ENCODE results near the gene PRKAB2.

DNA sequence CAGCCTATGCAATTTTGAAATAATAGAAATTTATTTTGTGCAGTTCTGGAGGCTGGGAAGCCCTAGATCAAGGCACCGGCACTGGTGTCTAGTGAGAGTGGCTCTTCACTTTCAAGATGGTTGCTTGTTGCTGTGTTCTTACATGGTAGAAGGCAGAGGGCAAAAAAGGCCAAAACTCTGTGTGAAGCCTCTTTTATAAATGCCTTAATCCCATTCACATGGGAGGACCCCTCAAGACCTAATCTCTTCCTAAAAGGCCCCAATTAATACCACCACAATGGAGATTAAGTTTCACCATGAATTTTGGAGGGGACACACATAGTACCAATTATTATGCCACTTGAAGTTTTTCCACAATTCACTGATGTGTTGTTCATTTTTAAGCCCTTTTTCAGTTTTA lies 21.0 kb downstream of the PRKAB2 start:
- TF ChIP-seq, protein P1, sequence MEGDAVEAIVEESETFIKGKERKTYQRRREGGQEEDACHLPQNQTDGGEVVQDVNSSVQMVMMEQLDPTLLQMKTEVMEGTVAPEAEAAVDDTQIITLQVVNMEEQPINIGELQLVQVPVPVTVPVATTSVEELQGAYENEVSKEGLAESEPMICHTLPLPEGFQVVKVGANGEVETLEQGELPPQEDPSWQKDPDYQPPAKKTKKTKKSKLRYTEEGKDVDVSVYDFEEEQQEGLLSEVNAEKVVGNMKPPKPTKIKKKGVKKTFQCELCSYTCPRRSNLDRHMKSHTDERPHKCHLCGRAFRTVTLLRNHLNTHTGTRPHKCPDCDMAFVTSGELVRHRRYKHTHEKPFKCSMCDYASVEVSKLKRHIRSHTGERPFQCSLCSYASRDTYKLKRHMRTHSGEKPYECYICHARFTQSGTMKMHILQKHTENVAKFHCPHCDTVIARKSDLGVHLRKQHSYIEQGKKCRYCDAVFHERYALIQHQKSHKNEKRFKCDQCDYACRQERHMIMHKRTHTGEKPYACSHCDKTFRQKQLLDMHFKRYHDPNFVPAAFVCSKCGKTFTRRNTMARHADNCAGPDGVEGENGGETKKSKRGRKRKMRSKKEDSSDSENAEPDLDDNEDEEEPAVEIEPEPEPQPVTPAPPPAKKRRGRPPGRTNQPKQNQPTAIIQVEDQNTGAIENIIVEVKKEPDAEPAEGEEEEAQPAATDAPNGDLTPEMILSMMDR (IDR thresholded peaks at IDR 0.05), result no peak
- TF ChIP-seq POLR2A (IDR thresholded peaks at IDR 0.05) (no peak), EP300 (IDR thresholded peaks at IDR 0.05; ENCODE audit: low read depth) (no peak), POLR2AphosphoS5 (IDR thresholded peaks at IDR 0.05) (no peak)
